ENCODE measurements around the gene TREH.
"Not testable (repeated sequence)": the region's sequence is repeated elsewhere in the genome, so short reads cannot be mapped to it uniquely, and the experiment has no call there.

TREH gene

GRCh38 chr11:118688851-118689502 is 9.5 kb upstream of the TREH start:
- H3K27me3 Mint-ChIP-seq = peaks cover 4% of the 10 kb centered on the region
- H3K4me1 Mint-ChIP-seq = peaks cover 36% of the 10 kb centered on the region
- no peak overlapping the region for H3K4me3 Mint-ChIP-seq
- no peak for DNase-seq
- ATAC-seq = no peak
- no peaks in the 10 kb centered on the region for H3K9me3 Mint-ChIP-seq
- H3K36me3 Mint-ChIP-seq (ENCODE audit: low read depth) = no peaks in the 10 kb centered on the region
- H3K27ac Mint-ChIP-seq = no peak overlapping the region

- not testable (repeated sequence) for ATAC-seq; DNase-seq; H3K4me3 Mint-ChIP-seq; H3K27ac Mint-ChIP-seq; H3K27me3 Mint-ChIP-seq; H3K36me3 Mint-ChIP-seq (ENCODE audit: low read depth); H3K9me3 Mint-ChIP-seq
- H3K4me1 Mint-ChIP-seq = peaks cover 36% of the 10 kb centered on the region
Observed at GRCh38 chr11:118688339-118688738, 8.9 kb upstream of the TREH start.

- DNase-seq (no peak), ATAC-seq (no peak)
- no peaks in the 10 kb centered on the region for H3K36me3 Mint-ChIP-seq (ENCODE audit: low read depth)
- no peak overlapping the region for H3K27ac Mint-ChIP-seq
- H3K27me3 Mint-ChIP-seq = peaks cover 4% of the 10 kb centered on the region
- peaks cover 32% of the 10 kb centered on the region for H3K4me1 Mint-ChIP-seq
- no peaks in the 10 kb centered on the region for H3K9me3 Mint-ChIP-seq
- H3K4me3 Mint-ChIP-seq = no peak overlapping the region
Observed at GRCh38 chr11:118687906-118688305, 8.5 kb upstream of the TREH start.

- H3K36me3 Mint-ChIP-seq (ENCODE audit: low read depth) = no peaks in the 10 kb centered on the region
- H3K27ac Mint-ChIP-seq = no peak overlapping the region
- ATAC-seq (no peak), DNase-seq (no peak)
- peaks cover 4% of the 10 kb centered on the region for H3K27me3 Mint-ChIP-seq
- H3K4me3 Mint-ChIP-seq = no peak overlapping the region
- no peaks in the 10 kb centered on the region for H3K9me3 Mint-ChIP-seq
- H3K4me1 Mint-ChIP-seq = peaks cover 7% of the 10 kb centered on the region
Observed at GRCh38 chr11:118684187-118684586, 4.7 kb upstream of the TREH start.

GRCh38 chr11:118682939-118683338 is 3.5 kb upstream of the TREH start:
- ATAC-seq = not testable (repeated sequence)

GRCh38 chr11:118682372-118682771 is 2.9 kb upstream of the TREH start:
- no peaks in the 10 kb centered on the region for H3K36me3 Mint-ChIP-seq (ENCODE audit: low read depth)
- DNase-seq (no peak), ATAC-seq (no peak)
- no peak overlapping the region for H3K27ac Mint-ChIP-seq
- H3K4me1 Mint-ChIP-seq = no peaks in the 10 kb centered on the region
- no peaks in the 10 kb centered on the region for H3K9me3 Mint-ChIP-seq
- H3K4me3 Mint-ChIP-seq = no peak overlapping the region
- H3K27me3 Mint-ChIP-seq = peaks cover 2% of the 10 kb centered on the region

More at GRCh38 chr11:118682939-118683338, 3.5 kb upstream of the TREH start:
- not testable (repeated sequence) for H3K27ac Mint-ChIP-seq; DNase-seq; H3K36me3 Mint-ChIP-seq (ENCODE audit: low read depth); H3K27me3 Mint-ChIP-seq; H3K4me1 Mint-ChIP-seq; H3K9me3 Mint-ChIP-seq; H3K4me3 Mint-ChIP-seq

GRCh38 chr11:118678908-118679307 is 542 bp downstream of the TREH start:
- not testable (repeated sequence) for ATAC-seq; DNase-seq; H3K27ac Mint-ChIP-seq; H3K9me3 Mint-ChIP-seq; H3K4me1 Mint-ChIP-seq; H3K27me3 Mint-ChIP-seq; H3K4me3 Mint-ChIP-seq; H3K36me3 Mint-ChIP-seq (ENCODE audit: low read depth)

GRCh38 chr11:118677977-118678376 is 1.5 kb downstream of the TREH start:
- Mint-ChIP-seq H3K4me1 (no peaks in the 10 kb centered on the region), H3K36me3 (ENCODE audit: low read depth) (peaks cover 2% of the 10 kb centered on the region), H3K9me3 (no peaks in the 10 kb centered on the region), H3K27ac (no peak overlapping the region), H3K4me3 (no peak overlapping the region), H3K27me3 (no peaks in the 10 kb centered on the region)
- DNase-seq (no peak), ATAC-seq (no peak)

- H3K36me3 Mint-ChIP-seq (ENCODE audit: low read depth) = peaks cover 2% of the 10 kb centered on the region
- no peak overlapping the region for H3K27ac Mint-ChIP-seq
- ATAC-seq = no peak
- H3K27me3 Mint-ChIP-seq = peaks cover 3% of the 10 kb centered on the region
- no peak for DNase-seq
- peaks cover 15% of the 10 kb centered on the region for H3K9me3 Mint-ChIP-seq
- no peaks in the 10 kb centered on the region for H3K4me1 Mint-ChIP-seq
- no peak overlapping the region for H3K4me3 Mint-ChIP-seq
Observed at GRCh38 chr11:118674082-118674435, 5.4 kb downstream of the TREH start.

GRCh38 chr11:118673361-118674081 is 5.9 kb downstream of the TREH start:
- Mint-ChIP-seq H3K36me3 (ENCODE audit: low read depth) (peaks cover 2% of the 10 kb centered on the region), H3K4me1 (no peaks in the 10 kb centered on the region), H3K27me3 (peaks cover 3% of the 10 kb centered on the region), H3K9me3 (peaks cover 15% of the 10 kb centered on the region), H3K27ac (no peak overlapping the region), H3K4me3 (no peak overlapping the region)
- no peak for ATAC-seq
- no peak for DNase-seq

GRCh38 chr11:118672846-118673245 is 6.6 kb downstream of the TREH start:
- no peak for ATAC-seq
- Mint-ChIP-seq H3K4me1 (no peaks in the 10 kb centered on the region), H3K4me3 (no peak overlapping the region), H3K27me3 (peaks cover 7% of the 10 kb centered on the region), H3K27ac (no peak overlapping the region), H3K36me3 (ENCODE audit: low read depth) (peaks cover 2% of the 10 kb centered on the region), H3K9me3 (peaks cover 15% of the 10 kb centered on the region)
- DNase-seq = no peak

GRCh38 chr11:118671254-118671653 is 8.2 kb downstream of the TREH start:
- no peaks in the 10 kb centered on the region for H3K4me1 Mint-ChIP-seq
- H3K36me3 Mint-ChIP-seq (ENCODE audit: low read depth) = no peaks in the 10 kb centered on the region
- no peak for DNase-seq
- no peak overlapping the region for H3K4me3 Mint-ChIP-seq
- H3K27me3 Mint-ChIP-seq = peaks cover 7% of the 10 kb centered on the region
- ATAC-seq = no peak
- H3K9me3 Mint-ChIP-seq = peaks cover 15% of the 10 kb centered on the region
- no peak overlapping the region for H3K27ac Mint-ChIP-seq

GRCh38 chr11:118670063-118670462 is 9.4 kb downstream of the TREH start:
- no peaks in the 10 kb centered on the region for H3K4me1 Mint-ChIP-seq
- no peak overlapping the region for H3K27ac Mint-ChIP-seq
- H3K4me3 Mint-ChIP-seq = no peak overlapping the region
- peaks cover 15% of the 10 kb centered on the region for H3K9me3 Mint-ChIP-seq
- H3K27me3 Mint-ChIP-seq = peaks cover 7% of the 10 kb centered on the region
- no peaks in the 10 kb centered on the region for H3K36me3 Mint-ChIP-seq (ENCODE audit: low read depth)
- DNase-seq = no peak
- ATAC-seq = no peak

GRCh38 chr11:118666371-118666770 is 13.1 kb downstream of the TREH start:
- Mint-ChIP-seq H3K4me3 (no peak overlapping the region), H3K9me3 (peaks cover 11% of the 10 kb centered on the region), H3K4me1 (no peaks in the 10 kb centered on the region), H3K27ac (no peak overlapping the region), H3K27me3 (peaks cover 7% of the 10 kb centered on the region), H3K36me3 (ENCODE audit: low read depth) (no peaks in the 10 kb centered on the region)
- no peak for ATAC-seq
- DNase-seq = no peak

- no peak overlapping the region for H3K4me3 Mint-ChIP-seq
- no peak overlapping the region for H3K27ac Mint-ChIP-seq
- DNase-seq (no peak), ATAC-seq (no peak)
- H3K36me3 Mint-ChIP-seq (ENCODE audit: low read depth) = no peaks in the 10 kb centered on the region
- peaks cover 4% of the 10 kb centered on the region for H3K27me3 Mint-ChIP-seq
- no peaks in the 10 kb centered on the region for H3K9me3 Mint-ChIP-seq
- no peaks in the 10 kb centered on the region for H3K4me1 Mint-ChIP-seq
Observed at GRCh38 chr11:118663902-118664301, 15.5 kb downstream of the TREH start.
